Tongue (tissue), 2 donors: ENCODE data around the gene TULP1. TPM values are rescaled to one million over a fixed set of nuclear protein-coding genes. Genes with fewer than 3 reads are reported as not detected.

Experiments
- DNase-seq: peaks from one replicate; pipeline ENCODE4 v3.0.0-alpha.2; 2015
- total RNA-seq: library from RNA; depleted of rRNA; stranded (reverse); fragments of >200 nt; gene quantifications from one replicate; pipeline ENCODE4 v1.2.3, GENCODE V29; 2014

Gene TULP1
- total RNA-seq, 1 donor from 2014 or later = not detected

GRCh38 chr6:35483893-35484645 is 28.6 kb downstream of the TULP1 start:
- no peak for DNase-seq

GRCh38 chr6:35483490-35483889 is 29.2 kb downstream of the TULP1 start:
- DNase-seq = peak; percentile 62

- no peak for DNase-seq
These were observed 29.6 kb downstream of the TULP1 start for GRCh38 chr6:35483062-35483461.

- no peak for DNase-seq
These were observed 31.5 kb downstream of the TULP1 start for GRCh38 chr6:35481226-35481625.

- no peak for DNase-seq
These were observed 32.5 kb downstream of the TULP1 start for GRCh38 chr6:35480176-35480575.

GRCh38 chr6:35478259-35478658 is 34.4 kb downstream of the TULP1 start:
- no peak for DNase-seq

GRCh38 chr6:35477551-35478179 is 35.0 kb downstream of the TULP1 start:
- DNase-seq = no peak

- no peak for DNase-seq
These were observed 35.7 kb downstream of the TULP1 start for GRCh38 chr6:35477028-35477427.

GRCh38 chr6:35476004-35476403 is 36.7 kb downstream of the TULP1 start:
- no peak for DNase-seq

- no peak for DNase-seq
These were observed 37.1 kb downstream of the TULP1 start for GRCh38 chr6:35475573-35475972.

- no peak for DNase-seq
These were observed 37.6 kb downstream of the TULP1 start for GRCh38 chr6:35474942-35475570.

- DNase-seq = no peak
These were observed 38.4 kb downstream of the TULP1 start for GRCh38 chr6:35474131-35474941.

- DNase-seq = no peak
These were observed 38.9 kb downstream of the TULP1 start for GRCh38 chr6:35473850-35474130.

GRCh38 chr6:35473075-35473849 is 39.4 kb downstream of the TULP1 start:
- no peak for DNase-seq

- DNase-seq = no peak
These were observed 40.8 kb downstream of the TULP1 start for GRCh38 chr6:35471836-35472345.

GRCh38 chr6:35470663-35471120 is 42.0 kb downstream of the TULP1 start:
- DNase-seq = no peak

- DNase-seq = no peak
These were observed 42.7 kb downstream of the TULP1 start for GRCh38 chr6:35469751-35470662.

- peak; percentile 33 for DNase-seq
These were observed 43.5 kb downstream of the TULP1 start for GRCh38 chr6:35468980-35469750.

- peak; percentile 99 for DNase-seq
These were observed 44.3 kb downstream of the TULP1 start, which contains the start of gene RPL10A for GRCh38 chr6:35468181-35468979. Gene RPL10A (plus strand): TSS chr6:35468401. CDS start chr6:35468435, 34 bp downstream.
